Fibroblast of skin of right biceps (primary cell): ENCODE measurements around the gene TTBK2.
"Not testable (repeated sequence)": the region's sequence is repeated elsewhere in the genome, so short reads cannot be mapped to it uniquely, and the experiment has no call there.

Source experiments
- DNase-seq: peaks from one replicate; pipeline ENCODE4 v3.0.0-alpha.2; 2013

The TTBK2 gene

DNA sequence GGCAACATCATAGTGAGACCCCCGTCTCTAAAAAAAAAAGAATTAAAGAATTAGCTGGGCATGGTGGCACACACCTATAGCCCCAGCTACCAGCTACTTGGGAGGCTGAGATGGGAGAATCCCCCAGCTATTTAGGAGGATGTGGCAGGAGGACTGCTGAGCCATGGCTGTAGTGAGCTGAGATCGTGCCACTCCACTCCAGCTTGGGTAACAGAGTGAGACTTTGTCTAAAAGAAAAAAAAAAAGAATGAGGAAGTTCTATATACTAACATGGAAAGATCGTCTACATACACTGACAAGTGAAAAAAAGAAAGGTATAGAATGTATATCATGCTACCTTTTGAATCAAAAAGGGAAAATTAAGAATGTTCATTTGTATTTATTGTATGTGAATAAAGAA is 99.8 kb downstream of the TTBK2 start:
- DNase-seq, result no peak

GRCh38 chr15:42819786-42820185 is 100.8 kb downstream of the TTBK2 start:
- no peak for DNase-seq

- no peak for DNase-seq
These were observed 109.1 kb downstream of the TTBK2 start for GRCh38 chr15:42811433-42811832.

DNA sequence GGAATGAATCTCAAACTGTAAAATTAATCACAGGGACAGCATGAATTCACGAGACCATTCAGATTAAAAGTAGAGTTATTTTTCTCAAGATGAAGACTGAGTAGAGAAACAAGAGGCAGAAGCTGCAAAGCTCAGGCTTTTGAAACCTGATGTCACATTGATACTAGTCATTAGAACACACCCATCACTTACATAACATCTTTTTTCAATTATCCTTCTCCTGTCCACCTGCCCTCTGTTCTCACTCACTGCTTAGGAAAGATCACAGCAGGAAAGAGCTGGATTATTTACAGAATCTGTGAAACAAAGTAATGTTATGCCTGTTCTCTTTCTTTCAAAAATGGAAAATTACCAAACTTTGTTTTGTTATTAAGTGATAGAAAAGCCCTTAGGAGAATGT is 111.7 kb downstream of the TTBK2 start:
- DNase-seq, result no peak

- DNase-seq, result no peak
These were observed 115.3 kb downstream of the TTBK2 start for GRCh38 chr15:42805266-42805665.

- peak; percentile 32 for DNase-seq
These were observed 115.8 kb downstream of the TTBK2 start for GRCh38 chr15:42804739-42805138.

GRCh38 chr15:42803436-42803835 is 117.1 kb downstream of the TTBK2 start:
- DNase-seq, result no peak

GRCh38 chr15:42802168-42802567 is 118.4 kb downstream of the TTBK2 start:
- DNase-seq, result no peak

- no peak for DNase-seq
These were observed 119.7 kb downstream of the TTBK2 start for GRCh38 chr15:42800731-42801474.

- no peak for DNase-seq
These were observed 121.8 kb downstream of the TTBK2 start for GRCh38 chr15:42798802-42799201.

DNA sequence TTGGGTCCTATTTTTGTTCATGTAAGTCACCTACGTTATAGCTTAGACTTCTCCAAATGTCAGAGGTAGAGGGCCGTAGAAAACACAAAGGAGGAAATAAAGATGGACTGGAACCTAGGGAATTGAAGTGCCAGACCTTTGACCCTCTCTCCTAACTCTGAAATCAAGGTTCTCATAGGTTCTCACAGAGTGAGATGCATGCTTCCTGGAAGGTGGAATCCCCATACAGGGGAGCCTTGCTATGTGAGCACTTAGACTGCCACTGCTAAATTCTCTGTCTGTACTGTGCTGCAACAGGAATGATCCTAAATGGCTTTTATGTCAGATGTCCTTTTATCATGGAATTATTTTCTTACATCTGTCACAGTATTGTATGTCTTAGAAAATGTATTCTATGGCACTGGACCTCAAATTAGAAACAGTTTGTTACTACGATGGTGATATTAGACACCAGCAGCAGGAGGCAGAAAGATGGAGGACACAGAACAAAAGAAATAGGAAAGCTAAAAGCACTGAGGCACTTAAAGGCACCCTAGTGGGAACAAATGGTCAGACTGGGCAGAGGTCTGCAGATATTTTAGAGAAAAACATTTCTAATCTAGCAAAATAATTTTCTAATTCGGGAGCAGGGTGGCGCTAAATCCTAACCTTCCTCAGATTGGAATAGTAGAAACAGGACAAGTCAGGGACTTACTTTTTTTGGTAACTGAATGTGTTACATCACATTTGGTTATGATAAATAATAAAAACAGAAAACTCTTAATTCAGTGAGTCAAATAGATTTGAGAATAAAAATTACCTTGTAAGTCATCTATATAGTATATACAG is 123.4 kb downstream of the TTBK2 start:
- peak; percentile 20 for DNase-seq

DNA sequence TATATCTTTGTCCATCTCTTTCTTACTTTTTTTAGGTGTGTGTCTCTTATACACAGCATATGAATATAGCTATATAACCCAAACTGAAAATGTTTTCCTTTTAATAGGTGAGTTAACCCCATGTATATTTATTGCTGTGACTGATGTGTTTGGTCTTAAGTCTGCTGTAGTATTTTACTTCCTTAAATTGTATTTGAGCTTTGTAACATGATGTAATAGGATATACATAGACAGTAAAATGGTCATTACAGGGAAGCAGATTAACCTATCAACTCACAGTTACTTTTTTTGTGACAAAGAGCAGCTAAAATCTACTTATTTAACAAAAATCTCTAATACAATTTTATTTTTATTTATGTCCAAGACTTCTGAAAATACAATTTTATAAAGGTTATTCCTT is 131.9 kb downstream of the TTBK2 start:
- DNase-seq, result no peak

DNA sequence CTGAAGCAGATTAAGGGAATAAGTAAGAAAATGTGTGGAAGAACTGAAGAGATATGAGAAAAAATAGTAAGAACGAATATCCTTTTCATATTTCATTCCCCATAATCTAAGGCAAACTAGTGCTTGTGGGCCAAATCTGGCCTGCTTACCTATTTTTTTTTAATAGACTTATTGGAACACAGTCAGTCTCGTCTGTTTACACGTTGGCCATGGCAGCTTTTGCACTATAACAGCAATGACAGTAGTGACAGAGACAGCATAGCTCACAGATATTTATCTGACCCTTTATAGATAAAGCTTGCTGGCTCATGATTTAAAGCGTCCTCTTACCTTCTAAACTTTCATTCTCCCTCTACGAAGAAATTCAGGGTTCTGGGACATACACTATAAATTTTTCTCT is 133.6 kb downstream of the TTBK2 start:
- no peak for DNase-seq

- no peak for DNase-seq
These were observed 135.0 kb downstream of the TTBK2 start for GRCh38 chr15:42785569-42785968.

GRCh38 chr15:42784705-42785104 is 135.9 kb downstream of the TTBK2 start:
- no peak for DNase-seq

DNA sequence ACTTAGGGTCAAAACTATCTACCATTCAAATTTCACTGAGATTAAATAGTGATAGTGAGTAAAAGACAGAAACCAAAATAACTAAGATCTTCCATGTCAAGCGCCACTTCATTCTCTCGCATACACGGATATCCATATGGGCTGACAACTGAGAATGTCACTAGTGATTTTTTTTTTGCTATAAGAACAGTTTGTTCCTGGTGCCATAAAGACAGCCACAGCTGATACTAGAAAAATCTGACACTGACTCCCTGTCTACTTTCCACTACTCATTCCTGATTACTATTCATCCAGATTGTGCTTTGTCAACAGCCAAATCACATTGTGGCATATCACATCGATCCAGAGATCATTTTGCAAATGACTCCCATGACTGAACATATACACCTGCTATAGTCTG is 137.9 kb downstream of the TTBK2 start:
- no peak for DNase-seq

DNA sequence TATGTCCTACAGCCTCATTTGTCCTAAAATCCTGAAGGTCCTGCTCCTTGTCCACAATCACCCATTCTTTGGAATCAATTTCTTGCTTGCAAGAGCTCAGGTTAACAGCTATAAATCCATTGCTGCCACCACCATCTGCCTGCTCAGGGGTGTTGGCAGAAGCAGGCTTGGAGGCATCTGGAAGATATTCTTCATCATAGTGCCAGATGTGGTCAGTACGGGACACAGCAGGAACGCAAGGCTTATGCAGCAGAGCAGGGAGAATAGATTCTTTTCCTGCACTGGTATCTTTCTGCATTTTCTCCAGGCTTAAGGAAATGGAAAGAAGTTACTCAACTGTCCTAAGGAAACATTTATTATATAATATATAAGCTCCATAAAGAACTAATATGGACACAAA is 145.2 kb downstream of the TTBK2 start:
- no peak for DNase-seq

GRCh38 chr15:42772901-42773300 is 147.7 kb downstream of the TTBK2 start:
- DNase-seq, result no peak

DNA sequence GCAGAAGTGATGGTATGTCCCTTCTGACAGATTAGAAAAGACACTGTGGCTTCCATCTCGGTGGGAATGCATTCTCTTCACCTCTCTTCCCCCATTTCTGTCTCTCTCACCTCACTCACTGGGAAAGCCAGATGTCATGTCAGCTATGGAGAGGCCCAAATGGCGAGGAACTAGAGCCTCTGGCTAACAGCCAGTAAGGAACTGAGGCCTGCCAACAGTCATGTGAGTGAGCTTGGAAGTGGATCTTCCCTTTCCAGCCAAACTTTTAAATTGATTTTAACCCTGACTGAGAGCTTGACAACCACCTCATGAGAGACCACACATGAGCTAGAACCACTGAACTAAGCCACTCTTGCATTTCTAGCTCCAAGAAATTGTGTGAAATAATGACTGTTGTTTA is 148.4 kb downstream of the TTBK2 start:
- no peak for DNase-seq

DNA sequence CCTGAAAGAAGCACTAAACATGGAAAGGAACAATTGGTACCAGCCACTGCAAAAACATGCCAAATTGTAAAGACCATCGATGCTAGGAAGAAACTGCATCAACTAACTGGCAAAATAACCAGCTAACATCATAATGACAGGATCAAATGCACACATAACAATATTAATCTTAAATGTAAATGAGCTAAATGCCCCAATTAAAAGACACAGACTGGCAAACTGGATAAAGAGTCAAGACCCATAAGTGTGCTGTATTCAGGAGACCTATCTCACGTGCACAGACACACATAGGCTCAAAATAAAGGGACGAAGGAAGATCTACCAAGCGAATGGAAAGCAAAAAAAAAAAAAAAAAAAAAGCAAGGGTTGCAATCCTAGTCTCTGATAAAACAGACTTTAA is 154.5 kb downstream of the TTBK2 start:
- DNase-seq, result not testable (repeated sequence)

- not testable (repeated sequence) for DNase-seq
These were observed 156.3 kb downstream of the TTBK2 start for GRCh38 chr15:42764154-42764731.

DNA sequence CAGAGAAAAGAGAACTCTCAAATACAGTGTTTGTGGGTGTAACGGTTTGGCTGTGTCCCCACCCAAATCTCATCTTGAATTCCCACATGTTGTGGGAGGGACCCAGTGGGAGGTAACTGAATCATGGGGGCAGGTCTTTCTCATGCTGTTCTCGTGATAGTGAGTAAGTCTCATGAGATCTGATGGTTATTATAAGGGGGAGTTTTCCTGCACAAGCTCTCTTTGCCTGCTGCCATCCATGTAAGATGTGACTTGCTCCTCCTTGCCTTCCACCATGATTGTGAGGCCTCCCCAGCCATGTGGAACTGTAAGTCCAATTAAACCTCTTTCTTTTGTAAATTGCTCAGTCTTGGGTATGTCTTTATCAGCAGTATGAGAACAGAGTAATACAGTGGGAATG is 158.8 kb downstream of the TTBK2 start:
- not testable (repeated sequence) for DNase-seq

- DNase-seq, result no peak
These were observed 159.8 kb downstream of the TTBK2 start for GRCh38 chr15:42760759-42761158.

- no peak for DNase-seq
These were observed 161.5 kb downstream of the TTBK2 start for GRCh38 chr15:42759093-42759492.
